ENCODE results near the gene ASTL.
"Not testable (repeated sequence)": the region's sequence is repeated elsewhere in the genome, so short reads cannot be mapped to it uniquely, and the experiment has no call there.

ASTL gene

DNA sequence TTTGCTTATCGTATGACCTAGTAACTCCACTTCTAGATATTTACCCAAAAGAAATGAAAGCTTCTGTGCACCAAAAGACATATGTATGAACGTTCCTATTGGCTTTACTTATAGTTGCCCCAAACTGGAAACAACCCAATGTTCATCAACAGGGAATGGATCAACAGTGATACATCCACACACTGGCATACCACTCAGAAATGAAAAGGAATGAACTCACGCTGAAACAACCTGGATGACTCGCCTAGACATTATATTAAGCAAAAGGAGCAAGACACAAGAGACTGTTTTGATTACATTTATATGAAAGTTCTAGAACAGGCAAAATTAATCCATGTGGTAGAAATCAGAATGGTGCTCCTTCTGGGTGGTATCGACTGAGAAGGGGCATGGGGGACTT is 40.9 kb downstream of the ASTL start:
- DNase-seq: no peak

DNA sequence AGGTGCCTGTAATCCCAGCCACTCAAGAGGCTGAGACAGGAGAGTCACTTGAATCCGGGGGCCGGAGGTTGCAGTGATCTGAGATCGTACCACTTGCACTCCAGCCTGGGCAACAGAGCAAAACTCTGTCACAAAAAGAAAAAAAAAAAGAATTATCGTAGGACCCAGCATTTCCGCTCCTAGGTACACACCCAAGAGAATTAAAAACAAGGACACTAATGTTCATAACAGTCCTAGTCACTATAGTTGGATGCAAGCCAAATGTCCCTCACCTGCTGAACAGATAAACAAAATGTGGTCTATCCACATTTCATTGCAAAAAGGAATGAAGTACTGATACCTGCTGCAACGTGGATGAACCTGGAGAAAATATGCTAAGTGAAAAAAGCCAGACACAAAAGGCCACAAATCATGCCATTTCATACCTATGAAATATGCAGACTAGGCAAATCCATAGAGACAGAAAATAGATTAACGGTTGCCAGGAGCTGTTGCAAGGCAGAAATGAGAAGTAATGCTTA is 43.1 kb downstream of the ASTL start:
- DNase-seq: no peak

DNA sequence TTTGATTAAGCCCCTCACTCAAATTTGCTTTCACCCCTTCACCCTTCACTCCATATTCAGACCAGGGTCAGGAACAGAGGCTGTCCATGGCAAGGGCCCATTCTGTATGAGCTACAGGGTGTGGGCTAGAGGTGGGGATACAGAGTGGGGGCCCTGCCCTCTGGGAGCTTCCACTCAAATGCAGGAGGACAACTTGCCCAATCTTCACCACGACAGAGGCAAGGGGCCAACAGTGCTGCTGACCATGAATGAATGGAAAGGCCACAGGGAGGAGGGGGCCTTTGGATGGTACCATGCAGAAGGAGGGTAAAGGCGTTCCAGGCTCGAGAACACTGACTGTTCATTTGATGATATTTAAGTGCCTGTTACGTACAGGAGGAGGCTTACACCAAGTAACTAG is 44.8 kb downstream of the ASTL start:
- no peak for DNase-seq

DNA sequence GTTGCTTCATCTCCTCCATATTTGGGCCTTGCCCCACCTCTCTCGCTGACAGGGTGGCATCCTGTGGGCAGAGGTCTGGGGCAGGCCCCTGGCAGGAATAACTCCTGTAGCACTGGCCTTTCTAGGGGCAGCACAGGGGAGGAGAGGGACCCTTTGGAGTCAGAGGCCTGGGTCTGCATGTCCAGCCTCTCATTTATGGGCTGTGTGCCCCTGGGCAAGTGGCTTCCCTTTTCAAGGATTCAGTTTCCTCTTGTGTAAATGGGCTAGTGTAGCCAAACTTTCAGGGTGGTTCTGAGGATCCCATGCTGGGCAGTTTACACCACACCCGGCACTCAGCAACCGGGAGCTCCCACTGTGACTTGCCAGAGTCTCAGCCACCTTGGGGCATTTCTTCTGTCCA is 45.4 kb downstream of the ASTL start:
- no peak for DNase-seq

DNA sequence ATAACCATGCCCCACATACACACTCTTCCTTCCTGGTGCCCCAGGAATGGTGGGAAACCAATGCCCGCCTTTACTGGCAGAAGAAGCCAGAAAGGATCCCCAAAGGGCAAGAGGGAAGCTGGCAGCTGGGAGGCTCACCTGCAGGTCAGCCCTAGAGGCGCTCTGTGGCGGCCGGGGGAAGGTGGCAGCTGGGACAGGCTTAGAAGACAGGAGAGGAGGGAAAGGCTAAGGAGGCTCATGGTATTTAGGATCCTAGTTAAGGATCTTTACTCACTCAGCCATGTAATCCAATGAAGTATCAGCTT is 45.8 kb downstream of the ASTL start:
- DNase-seq: no peak

DNA sequence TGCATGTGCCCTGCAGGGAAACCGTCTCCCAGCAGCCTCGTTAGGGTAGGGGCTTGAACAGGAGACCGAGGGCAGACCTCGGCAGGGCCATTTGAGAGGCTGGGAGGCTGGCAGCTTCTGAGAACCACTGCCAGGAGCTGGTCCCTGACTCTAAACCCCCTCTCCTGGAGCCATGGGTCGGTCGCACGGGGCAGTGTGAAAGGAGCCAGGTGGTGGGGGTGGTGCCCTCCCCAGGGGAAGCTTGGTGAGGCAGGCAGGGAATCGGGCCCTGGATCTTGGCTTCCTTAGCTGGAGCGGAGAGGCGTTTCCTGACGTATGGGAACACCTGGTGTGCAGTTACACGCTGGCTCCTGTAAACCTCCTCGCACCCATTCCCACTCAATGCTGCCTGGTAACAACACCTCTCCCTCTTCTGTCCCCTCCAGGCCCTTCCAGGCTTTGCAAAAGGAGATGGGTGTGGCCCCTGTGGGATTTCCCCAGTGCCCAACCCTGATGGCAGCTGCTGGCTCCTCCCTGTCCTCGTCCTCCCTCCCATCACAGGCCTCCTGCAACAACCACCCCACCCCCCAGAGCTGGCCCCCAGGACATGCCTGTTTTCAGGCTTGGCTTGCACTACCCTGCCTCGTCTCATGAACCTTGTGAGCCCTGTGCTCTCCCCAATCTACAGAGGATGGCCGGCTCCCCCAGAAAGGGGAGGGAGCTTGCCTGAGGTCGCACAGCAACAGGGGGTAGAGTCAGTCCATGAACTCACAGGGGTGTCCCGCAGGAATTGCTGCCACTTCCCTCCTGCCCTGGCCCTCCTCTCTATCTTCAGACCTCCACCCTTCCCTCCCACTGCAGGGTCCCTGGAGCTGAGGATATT is 46.4 kb downstream of the ASTL start:
- no peak for DNase-seq

DNA sequence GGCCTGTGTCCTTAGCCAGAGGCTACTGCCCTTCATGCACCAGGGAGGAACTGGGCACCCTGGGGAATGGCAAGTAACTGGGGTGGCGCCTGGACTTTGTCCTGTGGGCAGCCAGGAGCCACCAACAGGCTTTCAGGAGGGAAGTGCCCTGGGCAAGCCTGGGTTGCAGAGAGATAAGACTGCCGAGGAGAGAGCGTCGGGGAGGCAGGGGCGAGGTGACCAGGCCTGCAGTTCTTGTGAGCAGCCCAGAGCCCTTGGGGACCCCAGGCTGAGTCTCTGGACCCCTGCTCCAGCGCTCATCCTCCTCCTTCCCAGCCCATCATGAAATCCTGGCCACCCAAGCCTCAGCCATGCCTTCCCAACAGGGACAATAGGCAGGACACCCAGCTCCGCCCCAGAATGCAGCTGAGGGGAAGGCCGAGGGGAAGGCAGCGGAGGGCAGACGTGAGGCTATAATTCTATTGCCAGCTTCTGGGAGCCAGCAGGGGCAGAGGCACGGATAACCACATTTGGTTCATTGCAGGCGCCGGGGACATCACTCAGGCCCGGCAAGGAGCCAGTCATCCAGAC is 47.1 kb downstream of the ASTL start:
- no peak for DNase-seq

DNA sequence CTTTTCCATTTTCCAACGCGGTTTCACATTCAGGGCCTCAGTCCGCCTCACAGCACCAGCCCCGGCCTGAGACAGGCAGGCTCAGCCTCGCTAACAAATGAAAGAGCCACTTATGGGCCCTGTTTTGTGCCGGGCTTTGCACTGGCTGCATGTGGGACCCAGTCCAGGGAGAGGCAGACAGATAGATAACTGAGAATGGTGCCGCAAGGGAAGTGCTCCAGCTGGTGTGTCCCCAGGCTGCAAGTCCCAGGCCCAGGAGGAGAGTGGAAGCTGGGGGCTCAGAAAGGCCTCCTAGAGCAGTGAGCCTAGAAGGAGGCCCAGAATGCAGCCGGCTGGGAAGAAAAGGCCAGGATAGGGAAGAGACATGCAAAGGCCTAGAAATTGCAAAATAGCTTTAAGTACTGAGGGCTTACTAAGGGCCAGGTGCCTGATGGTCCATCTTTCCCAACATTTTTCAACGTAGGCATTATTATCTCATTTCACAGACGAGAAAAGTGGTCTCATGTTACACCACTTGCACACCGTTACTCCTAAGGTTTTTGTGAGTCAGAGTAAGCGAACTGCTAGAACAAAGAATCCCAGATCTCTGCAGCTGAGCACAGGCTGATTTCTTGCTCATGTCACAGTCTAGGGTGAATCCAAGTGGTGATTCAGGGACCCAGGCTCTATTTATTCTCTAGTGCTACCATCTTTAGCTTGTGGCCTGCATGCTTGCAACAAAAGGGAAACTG is 47.9 kb downstream of the ASTL start:
- DNase-seq: no peak

DNA sequence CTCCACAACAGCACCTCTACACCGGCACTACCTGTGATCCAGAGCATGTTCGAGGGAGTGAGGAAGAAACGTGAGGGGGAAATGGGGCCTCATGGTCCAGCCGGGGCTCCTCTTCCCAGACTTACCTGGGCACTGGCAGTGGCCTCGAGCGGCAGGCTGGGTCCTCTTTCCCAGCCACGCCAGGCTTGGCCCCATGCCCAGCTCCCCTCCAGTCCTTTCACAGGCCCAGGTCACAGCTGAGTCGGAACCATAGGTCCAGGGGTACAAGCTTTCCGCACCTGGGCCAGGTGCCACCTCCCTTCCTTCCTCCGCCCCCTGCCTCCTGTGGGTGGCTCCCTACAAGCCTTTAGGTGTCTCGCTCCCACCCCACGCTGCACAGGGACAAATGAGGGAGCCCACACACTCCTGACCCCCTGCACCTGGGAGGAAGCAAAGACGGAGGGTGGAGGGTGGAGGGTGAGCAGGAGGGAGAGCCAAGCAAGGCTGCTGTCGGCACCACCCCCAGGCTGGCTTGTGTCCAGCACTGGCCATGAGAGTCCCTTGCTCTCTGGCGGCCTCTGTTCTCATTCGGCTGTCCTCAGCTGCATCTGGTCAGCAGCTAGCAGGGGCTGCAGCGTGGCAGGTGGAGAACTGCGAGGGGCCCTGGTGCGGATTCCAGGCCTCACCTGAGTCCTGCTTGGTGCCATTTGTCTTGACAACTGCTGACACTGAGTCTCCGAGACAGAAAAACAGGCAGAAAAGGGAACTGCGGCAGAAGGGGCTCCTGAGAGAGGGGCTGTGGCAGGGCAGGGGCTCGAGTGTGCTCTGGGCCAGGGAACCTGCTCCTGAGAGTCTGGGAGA is 48.7 kb downstream of the ASTL start:
- DNase-seq: no peak

DNA sequence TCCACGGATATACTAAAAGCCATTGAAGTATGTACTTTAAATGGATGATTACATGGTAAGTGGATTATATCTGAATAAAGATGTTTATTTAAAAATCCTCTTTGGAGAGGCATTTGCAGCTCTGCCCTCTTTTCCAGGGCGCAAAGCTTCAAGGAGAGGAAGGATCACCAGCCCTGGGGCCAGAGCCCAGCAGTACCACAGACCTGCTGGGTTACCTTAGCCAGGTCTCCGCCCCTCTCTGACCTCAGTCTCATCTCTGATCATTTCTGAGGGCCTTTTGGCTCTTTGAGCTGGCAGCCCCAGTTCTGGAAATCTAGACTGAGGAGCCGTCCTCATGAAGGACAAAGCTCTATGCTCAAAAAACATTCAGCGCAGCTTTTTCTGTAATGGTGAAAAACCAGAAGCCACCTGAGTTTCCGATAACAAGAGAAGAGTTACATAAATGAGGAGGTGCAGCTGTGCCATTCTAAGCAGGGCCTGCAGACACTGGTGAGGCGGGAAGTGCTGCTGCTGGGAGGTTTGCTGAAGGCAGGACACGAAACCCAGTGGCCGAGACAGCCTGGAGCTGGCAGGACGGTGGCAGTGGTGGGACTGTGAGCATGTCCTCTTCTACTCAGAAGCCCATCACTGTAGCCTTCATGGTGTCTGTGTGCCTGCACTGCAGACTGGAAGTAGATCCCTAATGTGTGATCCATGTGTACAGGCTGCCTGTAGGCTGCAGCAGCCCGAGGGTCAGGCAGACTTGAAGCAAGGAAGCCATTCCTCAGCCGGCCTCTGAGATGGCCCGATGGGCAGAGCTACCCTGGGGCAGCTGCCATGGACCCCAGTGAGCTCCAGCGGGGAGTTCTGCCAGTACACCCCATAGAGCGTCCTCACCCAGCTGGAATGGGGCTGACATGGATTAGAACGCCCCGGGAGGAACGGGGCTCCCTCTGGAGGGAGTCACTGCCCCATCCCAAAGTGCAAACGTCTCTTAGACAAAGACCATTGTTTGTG is 49.7 kb downstream of the ASTL start:
- no peak for DNase-seq

DNA sequence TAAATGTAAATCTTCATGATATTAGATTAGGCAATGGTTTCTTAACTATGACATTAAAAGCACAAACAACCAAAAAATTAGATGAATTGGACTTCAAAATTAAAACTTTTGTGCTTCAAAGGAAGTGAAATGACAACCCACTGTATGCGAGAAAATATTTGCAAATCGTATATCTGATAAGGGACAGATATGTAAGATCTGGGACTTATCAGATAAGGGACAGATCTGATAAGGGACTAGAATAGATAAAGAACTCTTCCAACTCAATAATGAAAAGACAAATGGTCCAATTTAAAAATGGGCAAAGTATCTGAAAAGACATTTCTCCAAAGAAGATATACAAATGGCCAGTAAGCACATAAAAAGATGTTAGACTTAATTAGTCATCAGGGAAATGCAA is 51.2 kb downstream of the ASTL start:
- DNase-seq: no peak

DNA sequence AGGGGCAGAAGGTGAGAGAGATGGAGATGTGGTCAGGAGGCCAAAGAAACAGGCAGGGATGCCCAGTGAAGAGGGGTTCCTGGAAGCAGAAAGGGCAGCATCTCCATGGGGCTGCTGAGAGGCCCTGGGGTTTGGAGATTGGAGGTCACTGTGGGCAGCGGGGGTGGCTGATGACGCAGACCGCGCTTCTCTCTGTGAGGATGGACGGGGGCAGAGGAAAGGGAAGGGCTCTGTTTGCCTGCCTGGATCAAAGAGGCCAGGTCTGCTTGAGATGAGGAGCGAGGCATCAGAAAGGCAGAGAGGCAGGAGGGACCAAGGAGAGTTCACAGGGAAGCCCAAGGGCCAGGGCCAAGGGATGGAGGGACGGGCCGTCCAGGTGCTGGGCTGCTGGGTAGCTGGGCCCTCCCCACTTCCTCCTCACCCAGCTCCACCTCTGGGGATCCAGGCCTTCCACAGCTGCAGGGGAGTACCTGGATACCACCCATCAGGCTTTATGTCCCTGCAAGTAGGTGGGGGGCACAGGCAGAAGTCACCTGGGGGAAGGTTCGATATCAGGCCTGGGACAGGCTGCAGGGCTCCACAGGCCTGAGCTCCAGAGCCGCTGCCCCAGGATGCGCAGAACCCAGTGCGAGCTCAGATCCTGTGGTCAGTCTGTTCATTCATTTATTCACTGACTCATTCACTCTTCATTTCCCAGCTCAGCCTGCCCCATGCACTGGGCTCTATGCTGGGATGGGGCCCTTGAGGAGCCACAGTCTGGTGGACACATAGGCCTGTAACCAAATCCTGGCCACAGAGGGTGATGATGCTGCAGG is 52.6 kb downstream of the ASTL start:
- DNase-seq: no peak

DNA sequence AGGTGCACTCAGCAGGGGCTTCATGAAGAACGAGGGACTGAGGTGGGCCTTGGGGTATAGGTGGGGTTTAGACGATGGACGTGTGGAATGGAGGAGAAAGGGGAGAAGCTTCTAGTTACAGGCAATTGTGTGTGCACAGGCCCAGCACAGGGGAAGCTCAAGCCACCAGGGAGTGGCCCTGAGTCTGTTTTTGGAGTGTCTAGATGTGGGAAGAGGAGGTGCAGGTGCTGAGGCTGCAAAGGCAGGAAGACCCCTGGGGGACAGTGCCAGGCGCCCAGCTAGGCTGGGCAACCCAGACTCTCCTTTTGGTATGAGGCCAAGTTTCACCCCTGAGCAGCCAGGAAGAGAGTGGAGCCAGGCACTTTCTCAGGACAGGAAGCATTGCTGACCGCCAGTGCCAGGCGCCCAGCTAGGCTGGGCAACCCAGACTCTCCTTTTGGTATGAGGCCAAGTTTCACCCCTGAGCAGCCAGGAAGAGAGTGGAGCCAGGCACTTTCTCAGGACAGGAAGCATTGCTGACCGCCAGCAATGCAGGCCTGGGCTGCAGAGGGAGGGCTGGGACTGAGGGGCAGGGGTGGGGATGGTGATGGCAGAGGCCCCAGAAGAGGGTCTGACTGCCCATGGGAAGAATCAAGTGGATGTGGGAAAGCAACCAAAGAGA is 53.3 kb downstream of the ASTL start:
- not testable (repeated sequence) for DNase-seq

DNA sequence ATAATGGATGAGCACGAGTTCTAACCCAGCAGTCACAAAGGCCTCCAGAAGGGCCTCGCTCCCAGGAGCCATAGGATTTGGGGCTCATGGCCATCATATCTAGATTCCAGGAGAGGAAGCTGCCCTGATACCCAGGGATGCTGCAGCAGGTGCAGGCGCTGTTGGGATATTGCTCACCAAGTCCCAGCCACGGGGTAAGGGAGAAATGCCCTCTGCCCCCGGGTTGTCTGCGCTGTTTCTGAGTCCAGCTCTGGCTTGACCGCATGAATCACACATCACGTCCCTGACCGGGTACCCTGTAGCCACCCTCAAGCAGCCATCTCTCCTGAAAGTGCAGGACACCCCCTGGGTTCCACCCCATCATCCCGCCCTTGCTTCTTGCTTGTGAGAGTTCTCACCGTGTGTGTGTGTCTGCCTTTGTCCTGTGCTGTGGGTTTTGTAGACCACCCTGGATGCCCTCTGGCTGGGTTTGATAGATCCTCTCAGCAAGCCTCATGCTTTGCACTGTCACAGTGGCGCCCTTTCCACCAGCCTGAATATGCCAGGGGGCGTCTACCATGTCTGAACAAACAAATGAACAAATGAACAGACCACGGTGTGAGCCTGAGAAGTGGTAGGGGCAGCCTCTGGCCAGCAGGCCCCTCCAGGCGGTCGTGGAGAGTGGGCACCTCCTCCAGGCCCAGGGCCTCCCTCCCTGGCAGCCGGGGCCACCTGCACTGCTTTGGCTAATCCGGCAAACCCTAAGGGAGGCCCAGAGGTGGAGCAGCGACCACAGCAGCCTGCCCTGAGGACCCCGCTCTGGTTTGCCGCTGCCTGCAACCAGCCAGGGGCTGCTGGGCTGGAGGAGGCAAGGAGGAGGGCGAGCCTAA is 54.1 kb downstream of the ASTL start:
- no peak for DNase-seq

DNA sequence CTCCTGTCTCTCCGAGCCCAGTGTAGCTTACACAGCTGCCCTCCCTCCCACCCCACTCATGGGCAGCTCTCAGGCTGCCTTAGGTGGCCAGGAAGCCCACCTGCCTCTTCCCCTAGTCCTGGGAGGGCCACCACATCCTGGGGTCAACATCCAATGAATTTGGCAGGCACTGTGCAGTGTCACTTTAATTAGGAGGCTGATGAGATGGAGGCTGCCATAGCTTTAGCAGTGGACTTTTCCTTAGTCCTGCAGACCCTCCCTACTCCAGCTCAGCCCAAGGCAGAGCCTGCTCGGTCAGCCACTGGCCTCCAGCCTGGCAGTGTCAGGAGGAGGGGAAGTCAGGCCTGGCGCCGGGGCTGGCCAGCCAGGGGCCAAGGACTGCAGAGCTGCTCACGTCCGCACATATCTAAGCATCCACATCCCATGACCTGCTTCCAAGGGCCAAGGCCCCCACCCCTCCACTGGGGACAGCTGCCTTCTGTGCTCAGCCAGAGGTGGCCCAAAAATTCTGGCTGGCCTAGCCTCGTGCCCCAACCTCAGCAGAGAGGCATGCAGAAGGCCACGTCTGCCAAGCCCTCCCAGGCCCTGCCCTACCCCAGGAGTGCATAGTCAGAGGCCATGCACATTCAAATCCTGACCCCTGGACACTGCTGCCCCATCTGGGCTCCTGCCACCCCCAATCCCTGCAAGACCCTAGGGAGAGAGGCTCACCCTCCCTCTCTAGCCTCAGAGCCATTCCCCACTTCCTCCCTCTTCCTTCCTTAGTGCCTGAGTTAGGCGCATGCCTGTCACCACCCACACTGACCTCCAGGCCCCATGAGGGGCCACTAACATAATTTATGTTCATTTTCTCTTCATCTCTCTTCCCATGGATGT is 55.0 kb downstream of the ASTL start:
- no peak for DNase-seq

DNA sequence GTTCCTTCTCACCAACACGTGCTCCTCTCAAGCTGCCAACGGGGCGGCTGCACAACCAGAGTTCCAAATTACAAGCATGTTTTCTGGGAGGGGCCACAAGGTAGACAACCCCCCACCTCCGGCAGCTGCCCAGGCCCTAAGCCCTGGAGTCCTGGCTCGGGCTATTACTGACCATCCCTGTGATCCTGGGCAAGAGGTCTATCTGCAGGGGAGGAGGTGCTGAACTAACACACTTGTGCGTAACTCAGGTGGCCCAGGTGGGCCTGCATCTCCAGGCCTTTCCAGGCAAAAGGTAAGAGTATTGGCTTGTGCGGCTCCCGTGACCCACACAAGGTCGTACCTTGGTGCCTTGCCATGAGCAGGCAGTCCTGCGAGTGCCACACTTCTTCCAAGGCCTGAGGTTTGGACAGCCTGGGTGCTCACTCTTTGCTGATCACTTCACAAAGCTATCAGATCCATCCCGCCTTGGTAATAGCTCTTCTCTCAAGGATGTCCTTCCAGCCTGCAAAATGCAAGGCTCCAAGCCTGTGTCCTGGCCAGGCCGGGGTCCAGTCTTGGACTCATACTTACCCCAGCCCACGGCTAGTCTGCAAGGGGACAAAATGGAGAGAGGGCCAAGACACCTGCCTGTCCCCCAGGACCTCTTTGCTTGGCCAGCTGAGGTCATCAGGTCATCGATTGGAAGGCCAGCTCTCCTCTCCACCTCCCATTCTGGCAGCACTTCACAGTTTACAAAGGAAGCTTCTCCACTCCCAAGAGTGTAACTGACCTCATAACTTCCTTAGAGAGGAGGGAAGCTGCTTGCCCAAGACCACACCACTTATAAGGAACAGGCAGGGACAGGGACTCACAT is 55.9 kb downstream of the ASTL start:
- no peak for DNase-seq

DNA sequence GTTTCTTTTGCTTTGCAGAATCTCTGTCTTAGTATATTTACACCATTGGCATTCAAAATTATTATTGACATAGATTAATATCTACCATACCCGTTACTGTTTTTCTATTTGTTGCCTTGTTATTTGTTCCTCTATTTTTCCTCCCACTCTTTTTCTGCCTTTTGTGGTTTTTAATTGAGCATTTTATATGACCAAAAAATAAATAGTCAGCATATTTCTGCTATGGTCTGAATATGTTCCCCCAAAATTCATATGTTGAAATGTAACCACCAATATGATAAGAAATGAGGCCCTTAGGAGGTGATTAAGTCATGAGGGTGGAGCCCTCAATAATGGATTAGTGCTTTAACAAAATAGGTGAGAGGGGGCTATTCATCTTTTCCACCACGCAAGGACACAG is 57.3 kb downstream of the ASTL start:
- DNase-seq: no peak
